SU-DHL-6 (cell line): ENCODE data around the gene MSL3.

Source experiments
- EZH2phosphoT487 ChIP-seq: fragments of 200-600 bp; sonication (generic), shearing (Covaris generic); conservative IDR thresholded peaks from 2 replicates; pipeline ENCODE4 v1.6.1; 2018; ENCODE audit warnings: mild to moderate bottlenecking, antibody characterized with exemption, low read length, moderate library complexity, mixed read lengths
- TF ChIP-seq, protein P1 (sequence below): fragments of 200-600 bp; sonication (generic); IDR thresholded peaks from one replicate; pipeline ENCODE4 v1.5.1; 2017; ENCODE audit warnings: antibody characterized with exemption, mild to moderate bottlenecking, low read length, moderate library complexity; ENCODE audit not compliant: insufficient read depth, poor library complexity, severe bottlenecking

DNA sequence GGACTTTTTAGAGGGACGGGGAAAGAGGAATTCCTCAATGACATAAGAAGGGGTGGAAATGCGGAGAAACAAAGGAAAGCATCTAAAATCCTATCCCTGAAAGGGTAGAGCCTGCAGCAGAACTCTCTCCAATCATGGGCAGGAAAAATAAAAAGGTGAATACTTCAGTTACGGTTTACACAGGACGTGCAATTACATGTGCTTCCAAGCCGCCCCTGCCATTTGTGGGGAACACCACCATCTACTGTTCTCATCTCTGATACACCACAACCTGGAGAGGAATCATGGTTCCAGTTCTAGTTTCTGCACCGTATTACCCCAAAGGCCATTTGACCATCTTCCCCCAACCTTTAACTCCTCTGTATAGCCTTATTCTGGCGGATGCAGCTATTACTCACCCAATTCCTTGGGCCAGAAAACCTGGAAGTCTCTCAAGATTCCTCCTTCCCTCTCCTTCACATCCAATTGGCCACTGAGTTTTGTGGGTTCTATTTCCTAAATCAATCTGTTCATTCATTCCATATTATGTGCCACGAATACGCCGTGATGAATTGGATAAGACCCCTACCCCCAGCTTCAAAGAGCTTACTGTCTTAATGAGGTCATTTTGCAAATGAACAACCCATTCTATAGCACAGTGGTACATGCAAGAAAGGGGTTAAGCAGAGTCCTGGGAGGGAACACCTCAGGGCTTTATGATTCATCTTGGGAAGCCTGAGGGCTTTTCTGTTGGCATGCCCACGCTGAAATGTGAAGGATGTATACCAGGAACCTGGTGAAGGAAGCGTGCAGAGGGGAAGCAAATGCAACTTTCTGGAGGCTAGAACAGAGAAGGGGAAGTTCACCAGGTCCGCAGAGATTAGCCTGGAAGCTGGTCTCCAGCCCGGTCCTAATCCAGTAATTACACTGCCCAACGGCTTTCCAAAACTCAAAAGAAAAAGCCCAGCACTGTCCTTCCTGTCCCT is 1.4 kb upstream of the MSL3 start:
- TF ChIP-seq, protein P1, sequence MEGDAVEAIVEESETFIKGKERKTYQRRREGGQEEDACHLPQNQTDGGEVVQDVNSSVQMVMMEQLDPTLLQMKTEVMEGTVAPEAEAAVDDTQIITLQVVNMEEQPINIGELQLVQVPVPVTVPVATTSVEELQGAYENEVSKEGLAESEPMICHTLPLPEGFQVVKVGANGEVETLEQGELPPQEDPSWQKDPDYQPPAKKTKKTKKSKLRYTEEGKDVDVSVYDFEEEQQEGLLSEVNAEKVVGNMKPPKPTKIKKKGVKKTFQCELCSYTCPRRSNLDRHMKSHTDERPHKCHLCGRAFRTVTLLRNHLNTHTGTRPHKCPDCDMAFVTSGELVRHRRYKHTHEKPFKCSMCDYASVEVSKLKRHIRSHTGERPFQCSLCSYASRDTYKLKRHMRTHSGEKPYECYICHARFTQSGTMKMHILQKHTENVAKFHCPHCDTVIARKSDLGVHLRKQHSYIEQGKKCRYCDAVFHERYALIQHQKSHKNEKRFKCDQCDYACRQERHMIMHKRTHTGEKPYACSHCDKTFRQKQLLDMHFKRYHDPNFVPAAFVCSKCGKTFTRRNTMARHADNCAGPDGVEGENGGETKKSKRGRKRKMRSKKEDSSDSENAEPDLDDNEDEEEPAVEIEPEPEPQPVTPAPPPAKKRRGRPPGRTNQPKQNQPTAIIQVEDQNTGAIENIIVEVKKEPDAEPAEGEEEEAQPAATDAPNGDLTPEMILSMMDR = no peak
- no peak for TF ChIP-seq EZH2phosphoT487
